SU-DHL-6 (cell line): ENCODE data around the gene PHKA1.

Experiments used
- EZH2phosphoT487 ChIP-seq: fragments of 200-600 bp; sonication (generic), shearing (Covaris generic); conservative IDR thresholded peaks from 2 replicates; pipeline ENCODE4 v1.6.1; 2018; ENCODE audit warnings: mild to moderate bottlenecking, antibody characterized with exemption, low read length, moderate library complexity, mixed read lengths
- TF ChIP-seq, protein P1 (sequence below): fragments of 200-600 bp; sonication (generic); IDR thresholded peaks from one replicate; pipeline ENCODE4 v1.5.1; 2017; ENCODE audit warnings: antibody characterized with exemption, mild to moderate bottlenecking, low read length, moderate library complexity; ENCODE audit not compliant: insufficient read depth, poor library complexity, severe bottlenecking

DNA sequence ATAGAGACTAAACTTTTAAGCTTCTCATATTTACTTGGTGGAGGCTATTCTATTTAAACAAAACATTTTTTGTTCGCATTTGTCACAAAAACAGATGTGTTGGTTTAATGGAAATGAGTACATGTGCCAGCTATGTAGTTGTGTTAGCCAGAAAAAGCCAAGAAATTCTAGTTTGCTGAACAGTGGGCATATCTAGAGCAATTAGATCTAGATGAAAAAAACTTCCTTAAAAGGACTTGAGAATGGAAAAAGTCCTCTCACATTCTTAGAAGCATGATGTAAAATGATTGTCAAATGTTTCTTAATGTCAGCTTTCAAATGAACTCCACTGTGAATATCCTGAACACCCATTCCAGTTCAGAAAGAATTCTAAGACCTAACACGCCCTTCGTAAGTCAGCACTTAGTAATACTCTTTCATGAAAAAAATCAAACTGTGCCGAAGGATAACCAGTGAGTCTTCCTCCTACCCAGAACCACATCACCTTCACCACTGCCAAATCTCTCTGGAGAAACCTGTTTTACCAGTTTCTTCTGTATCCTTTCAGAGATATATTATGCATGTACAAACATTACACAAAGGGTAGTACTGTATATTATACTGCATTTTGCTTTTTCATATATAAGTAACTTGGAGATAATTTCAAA lies 28.2 kb downstream of the PHKA1 start:
- TF ChIP-seq, protein P1, sequence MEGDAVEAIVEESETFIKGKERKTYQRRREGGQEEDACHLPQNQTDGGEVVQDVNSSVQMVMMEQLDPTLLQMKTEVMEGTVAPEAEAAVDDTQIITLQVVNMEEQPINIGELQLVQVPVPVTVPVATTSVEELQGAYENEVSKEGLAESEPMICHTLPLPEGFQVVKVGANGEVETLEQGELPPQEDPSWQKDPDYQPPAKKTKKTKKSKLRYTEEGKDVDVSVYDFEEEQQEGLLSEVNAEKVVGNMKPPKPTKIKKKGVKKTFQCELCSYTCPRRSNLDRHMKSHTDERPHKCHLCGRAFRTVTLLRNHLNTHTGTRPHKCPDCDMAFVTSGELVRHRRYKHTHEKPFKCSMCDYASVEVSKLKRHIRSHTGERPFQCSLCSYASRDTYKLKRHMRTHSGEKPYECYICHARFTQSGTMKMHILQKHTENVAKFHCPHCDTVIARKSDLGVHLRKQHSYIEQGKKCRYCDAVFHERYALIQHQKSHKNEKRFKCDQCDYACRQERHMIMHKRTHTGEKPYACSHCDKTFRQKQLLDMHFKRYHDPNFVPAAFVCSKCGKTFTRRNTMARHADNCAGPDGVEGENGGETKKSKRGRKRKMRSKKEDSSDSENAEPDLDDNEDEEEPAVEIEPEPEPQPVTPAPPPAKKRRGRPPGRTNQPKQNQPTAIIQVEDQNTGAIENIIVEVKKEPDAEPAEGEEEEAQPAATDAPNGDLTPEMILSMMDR: no peak
- TF ChIP-seq EZH2phosphoT487: no peak
